ENCODE measurements around the gene GON4L. TPM values are rescaled to one million over a fixed set of nuclear protein-coding genes. Genes with fewer than 3 reads are reported as not detected.

The GON4L gene
- total RNA-seq, 1 experiment from 2014 or later = 31.2 TPM

DNA sequence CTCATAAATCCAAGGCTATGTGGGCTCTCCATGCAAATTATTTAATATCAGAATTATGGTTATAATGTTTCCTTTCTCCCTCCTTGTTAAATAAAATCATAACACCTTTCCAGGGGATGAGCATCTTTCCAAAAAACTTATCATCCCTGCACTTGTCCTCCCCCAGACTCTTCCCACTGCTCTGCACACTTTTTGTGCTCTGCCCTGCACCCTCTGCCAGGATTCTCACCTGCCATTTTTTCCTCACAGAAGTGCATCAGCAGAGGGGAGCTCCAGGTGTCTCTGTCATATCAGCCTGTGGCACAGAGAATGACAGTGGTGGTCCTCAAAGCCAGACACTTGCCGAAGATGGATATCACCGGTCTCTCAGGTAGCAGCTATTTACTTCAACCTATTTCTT, 23.2 kb upstream of the GON4L start:
- DNase-seq = no peak
- Histone ChIP-seq H3K9me3 (ENCODE audit: low read length) (no peaks in the 10 kb centered on the region), H2AFZ (ENCODE audit: low read length) (no peak overlapping the region), H3F3A (ENCODE audit: low read length, unreplicated experiment) (no peaks in the 10 kb centered on the region), H3K4me2 (ENCODE audit: low read length) (no peak overlapping the region), H3K4me1 (ENCODE audit: insufficient read depth, low read length) (peaks cover 10% of the 10 kb centered on the region), H3K79me2 (ENCODE audit: low read length) (no peaks in the 10 kb centered on the region), H3K27ac (ENCODE audit: low read length) (no peak overlapping the region), H3K27me3 (ENCODE audit: low read length) (no peaks in the 10 kb centered on the region), H3K36me3 (ENCODE audit: low read depth, low read length) (no peaks in the 10 kb centered on the region), H3K9me2 (replicated peaks; ENCODE audit: low read length) (no peaks in the 10 kb centered on the region), H3K4me3 (ENCODE audit: low read length) (no peak overlapping the region), H3K9ac (ENCODE audit: low read length) (no peak overlapping the region), H4K20me1 (ENCODE audit: low read length) (no peaks in the 10 kb centered on the region)
- ChIA-PET POLR2A (ENCODE audit: unreplicated experiment) (interaction anchor here (0.6 kb wide), 1 partner anchor 64 kb away, joined by 5 read pairs; no protein-coding TSS in a partner anchor), CTCF (no interaction called here)
- TF ChIP-seq EZH2phosphoT487 (IDR thresholded peaks at IDR 0.05; ENCODE audit: borderline replicate concordance, low read length) = no peak
- no peak for TF ChIP-seq EZH2 (IDR thresholded peaks at IDR 0.05; ENCODE audit: low read length, unreplicated experiment)
- TF ChIP-seq, protein P1, sequence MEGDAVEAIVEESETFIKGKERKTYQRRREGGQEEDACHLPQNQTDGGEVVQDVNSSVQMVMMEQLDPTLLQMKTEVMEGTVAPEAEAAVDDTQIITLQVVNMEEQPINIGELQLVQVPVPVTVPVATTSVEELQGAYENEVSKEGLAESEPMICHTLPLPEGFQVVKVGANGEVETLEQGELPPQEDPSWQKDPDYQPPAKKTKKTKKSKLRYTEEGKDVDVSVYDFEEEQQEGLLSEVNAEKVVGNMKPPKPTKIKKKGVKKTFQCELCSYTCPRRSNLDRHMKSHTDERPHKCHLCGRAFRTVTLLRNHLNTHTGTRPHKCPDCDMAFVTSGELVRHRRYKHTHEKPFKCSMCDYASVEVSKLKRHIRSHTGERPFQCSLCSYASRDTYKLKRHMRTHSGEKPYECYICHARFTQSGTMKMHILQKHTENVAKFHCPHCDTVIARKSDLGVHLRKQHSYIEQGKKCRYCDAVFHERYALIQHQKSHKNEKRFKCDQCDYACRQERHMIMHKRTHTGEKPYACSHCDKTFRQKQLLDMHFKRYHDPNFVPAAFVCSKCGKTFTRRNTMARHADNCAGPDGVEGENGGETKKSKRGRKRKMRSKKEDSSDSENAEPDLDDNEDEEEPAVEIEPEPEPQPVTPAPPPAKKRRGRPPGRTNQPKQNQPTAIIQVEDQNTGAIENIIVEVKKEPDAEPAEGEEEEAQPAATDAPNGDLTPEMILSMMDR (conservative IDR thresholded peaks at IDR 0.05; ENCODE audit: low read depth, low read length) = no peak
- ATAC-seq = no peak
- intact Hi-C loops (cut with micrococcal nuclease) = no loop called here
- BruUV-seq (replicated peaks) = no TSS peak

DNA sequence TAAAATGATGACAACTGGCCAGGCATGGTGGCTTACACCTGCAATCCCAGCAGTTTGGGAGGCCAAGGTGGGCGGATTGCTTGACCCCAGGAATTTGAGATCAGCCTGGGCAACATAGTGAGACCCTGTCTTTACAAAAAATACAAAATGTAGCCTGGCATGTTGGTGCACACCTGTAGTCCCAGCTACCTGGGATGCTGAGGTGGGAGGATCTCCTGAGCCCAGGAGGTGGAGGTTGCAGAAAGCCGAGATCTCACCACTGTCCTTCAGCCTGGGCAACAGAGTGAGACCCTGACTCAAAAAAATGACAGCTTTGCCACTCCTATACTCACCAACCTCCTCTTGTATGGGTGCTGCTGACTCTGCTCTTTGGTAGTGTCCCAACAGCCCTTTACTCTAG, 20.9 kb upstream of the GON4L start:
- Histone ChIP-seq H3K9me2 (replicated peaks; ENCODE audit: low read length) (no peaks in the 10 kb centered on the region), H4K20me1 (ENCODE audit: low read length) (no peaks in the 10 kb centered on the region), H3K36me3 (ENCODE audit: low read depth, low read length) (no peaks in the 10 kb centered on the region), H3K4me1 (ENCODE audit: insufficient read depth, low read length) (no peaks in the 10 kb centered on the region), H3K79me2 (ENCODE audit: low read length) (no peaks in the 10 kb centered on the region), H3K27me3 (ENCODE audit: low read length) (no peaks in the 10 kb centered on the region), H3K27ac (ENCODE audit: low read length) (no peak overlapping the region), H3K4me2 (ENCODE audit: low read length) (no peak overlapping the region), H3K9me3 (ENCODE audit: low read length) (no peaks in the 10 kb centered on the region), H3K4me3 (ENCODE audit: low read length) (no peak overlapping the region), H3F3A (ENCODE audit: low read length, unreplicated experiment) (no peaks in the 10 kb centered on the region), H2AFZ (ENCODE audit: low read length) (no peak overlapping the region), H3K9ac (ENCODE audit: low read length) (no peak overlapping the region)
- no TSS peak for BruUV-seq (replicated peaks)
- ATAC-seq = no peak
- TF ChIP-seq EZH2 (IDR thresholded peaks at IDR 0.05; ENCODE audit: low read length, unreplicated experiment) (no peak), EZH2phosphoT487 (IDR thresholded peaks at IDR 0.05; ENCODE audit: borderline replicate concordance, low read length) (no peak)
- TF ChIP-seq, protein P1 (conservative IDR thresholded peaks at IDR 0.05; ENCODE audit: low read depth, low read length) = no peak
- intact Hi-C loops (cut with micrococcal nuclease) = no loop called here
- POLR2A ChIA-PET (ENCODE audit: unreplicated experiment) = no interaction called here
- CTCF ChIA-PET = no interaction called here
- DNase-seq = no peak

DNA sequence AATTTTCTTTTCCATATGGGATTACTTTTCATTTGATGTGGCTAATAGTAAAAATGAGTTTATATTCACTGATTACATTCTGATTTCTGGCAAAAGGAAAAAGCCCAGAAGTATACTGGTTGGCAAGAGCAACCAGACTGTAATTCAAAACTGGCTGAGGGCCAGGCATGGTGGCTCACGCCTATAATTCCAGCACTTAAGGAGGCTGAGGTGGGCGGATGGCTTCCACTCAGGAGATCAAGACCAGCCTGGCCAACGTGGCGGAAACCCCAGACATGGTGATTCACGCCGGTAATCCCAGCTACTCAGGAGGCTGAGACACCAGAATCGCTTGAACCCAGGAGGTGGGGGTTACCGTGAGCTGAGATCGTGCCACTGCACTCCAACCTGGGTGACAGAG, 16.8 kb upstream of the GON4L start:
- Histone ChIP-seq H3K4me3 (ENCODE audit: low read length) (no peak overlapping the region), H4K20me1 (ENCODE audit: low read length) (no peaks in the 10 kb centered on the region), H3K79me2 (ENCODE audit: low read length) (no peaks in the 10 kb centered on the region), H3K27me3 (ENCODE audit: low read length) (no peaks in the 10 kb centered on the region), H3K9me2 (replicated peaks; ENCODE audit: low read length) (no peaks in the 10 kb centered on the region), H3K4me1 (ENCODE audit: insufficient read depth, low read length) (no peaks in the 10 kb centered on the region), H3K9ac (ENCODE audit: low read length) (no peak overlapping the region), H3K4me2 (ENCODE audit: low read length) (no peak overlapping the region), H2AFZ (ENCODE audit: low read length) (no peak overlapping the region), H3K27ac (ENCODE audit: low read length) (no peak overlapping the region), H3F3A (ENCODE audit: low read length, unreplicated experiment) (no peaks in the 10 kb centered on the region), H3K36me3 (ENCODE audit: low read depth, low read length) (no peaks in the 10 kb centered on the region), H3K9me3 (ENCODE audit: low read length) (no peaks in the 10 kb centered on the region)
- BruUV-seq (replicated peaks) = no TSS peak
- ChIA-PET POLR2A (ENCODE audit: unreplicated experiment) (no interaction called here), CTCF (no interaction called here)
- TF ChIP-seq EZH2phosphoT487 (IDR thresholded peaks at IDR 0.05; ENCODE audit: borderline replicate concordance, low read length) (no peak), EZH2 (IDR thresholded peaks at IDR 0.05; ENCODE audit: low read length, unreplicated experiment) (no peak)
- TF ChIP-seq, protein P1 (conservative IDR thresholded peaks at IDR 0.05; ENCODE audit: low read depth, low read length) = no peak
- ATAC-seq (peak; percentile 56), DNase-seq (peak; percentile 37)
- intact Hi-C loops (cut with micrococcal nuclease) = no loop called here

Measured in PC-3 (cell line).